GM18517 (cell line): ENCODE data around the gene TCTN1.
A peak's percentile ranks its signal among the peaks of the same experiment; 100 is the strongest.

ENCODE experiments used
- ATAC-seq: cut with Tn5 transposase; IDR thresholded peaks from one replicate; pipeline ENCODE4 v1.9.1; 2021; ENCODE audit warnings: mild to moderate bottlenecking, moderate library complexity; ENCODE audit not compliant: unreplicated experiment

TCTN1 gene

DNA sequence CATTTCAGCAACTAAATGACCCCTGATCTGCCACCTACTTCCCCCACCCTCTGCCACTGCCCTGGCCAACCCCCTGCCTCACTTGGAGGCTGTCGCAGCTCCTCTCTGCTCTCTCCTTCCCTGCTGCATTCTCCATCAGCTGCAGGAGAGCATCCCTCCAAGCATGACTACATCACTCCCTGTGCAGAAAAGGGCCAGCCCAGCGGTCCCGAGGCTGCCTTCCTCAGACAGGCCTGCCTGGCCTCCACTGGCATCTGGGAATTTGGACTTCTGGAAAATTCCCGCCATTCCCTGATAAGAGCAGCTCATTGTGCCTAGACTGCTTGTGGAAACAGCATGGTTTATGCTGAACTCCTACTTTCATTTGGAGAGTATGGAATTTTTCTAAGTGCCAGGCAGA, 62.2 kb downstream of the TCTN1 start:
- no peak for ATAC-seq

DNA sequence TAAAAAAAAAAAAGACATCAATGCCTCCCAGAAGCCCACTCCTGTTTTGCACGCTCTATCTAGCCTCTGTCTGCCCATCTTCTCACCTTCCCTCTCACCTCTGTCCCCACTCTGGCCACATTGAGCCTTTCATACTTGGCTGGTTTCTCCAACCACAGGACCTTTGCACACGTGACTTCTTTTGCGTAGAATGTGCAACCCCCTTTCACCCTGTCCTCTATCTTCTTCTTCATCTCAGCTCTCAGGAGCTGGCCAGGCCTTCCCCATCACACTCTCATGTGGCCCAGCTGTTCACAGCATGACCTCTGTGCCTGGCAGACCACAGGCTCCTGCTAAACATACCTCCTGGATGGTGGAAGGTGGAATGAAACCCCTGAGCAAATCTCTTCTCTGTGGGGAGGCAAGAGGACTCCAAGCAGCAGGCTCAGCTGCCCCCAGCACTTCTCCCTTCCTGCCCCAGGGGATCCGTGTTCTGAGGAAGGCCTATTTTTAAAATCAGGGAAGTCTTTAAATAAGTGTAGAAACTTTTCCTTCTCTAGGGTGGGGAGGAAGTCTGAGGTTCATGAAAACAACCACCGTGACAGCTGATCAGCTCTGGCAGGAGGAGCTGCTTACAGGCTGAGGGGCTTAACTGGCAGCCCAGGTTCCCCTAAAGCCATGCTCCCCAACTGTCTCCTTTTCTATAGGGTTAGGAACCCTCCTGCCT, 63.4 kb downstream of the TCTN1 start:
- ATAC-seq, result peak; percentile 67

DNA sequence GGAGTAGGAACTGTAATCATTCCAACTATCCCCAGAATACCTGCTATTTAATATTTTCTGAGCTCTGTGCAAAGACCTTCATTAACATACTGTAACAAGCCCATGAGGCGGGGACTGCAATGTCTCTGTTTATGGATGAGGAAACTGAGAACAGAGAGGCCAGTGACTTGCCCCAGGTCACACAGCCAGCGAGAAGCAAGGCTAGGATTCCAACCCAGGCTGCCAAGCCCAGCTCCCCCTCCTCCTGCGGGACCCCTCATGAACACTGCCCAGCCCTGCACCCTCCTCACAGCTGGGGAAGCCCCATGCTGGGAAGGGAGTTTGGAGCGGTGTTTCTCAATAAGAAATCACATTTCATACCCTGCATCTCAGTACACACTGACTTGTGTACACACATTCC, 64.1 kb downstream of the TCTN1 start:
- ATAC-seq, result no peak

DNA sequence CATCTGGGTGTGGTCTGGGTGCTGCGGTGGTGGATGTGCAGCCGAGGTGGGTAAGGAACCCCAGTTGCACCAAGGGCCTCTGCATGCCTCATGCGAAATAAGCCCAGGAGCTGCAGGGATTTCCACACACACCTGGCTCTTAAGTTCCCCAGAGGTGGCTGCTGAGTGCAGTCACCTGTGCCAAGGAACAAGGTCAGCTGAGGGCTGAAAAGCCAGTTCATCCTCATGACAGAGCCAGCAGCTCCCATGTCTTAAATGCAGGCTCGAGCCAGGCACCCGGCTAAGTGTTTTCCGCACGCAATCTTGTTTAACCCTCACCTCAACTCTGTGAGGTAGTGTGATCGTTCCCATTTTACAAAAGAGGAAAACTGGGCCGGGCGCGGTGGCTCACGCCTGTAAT, 65.3 kb downstream of the TCTN1 start:
- ATAC-seq, result no peak

DNA sequence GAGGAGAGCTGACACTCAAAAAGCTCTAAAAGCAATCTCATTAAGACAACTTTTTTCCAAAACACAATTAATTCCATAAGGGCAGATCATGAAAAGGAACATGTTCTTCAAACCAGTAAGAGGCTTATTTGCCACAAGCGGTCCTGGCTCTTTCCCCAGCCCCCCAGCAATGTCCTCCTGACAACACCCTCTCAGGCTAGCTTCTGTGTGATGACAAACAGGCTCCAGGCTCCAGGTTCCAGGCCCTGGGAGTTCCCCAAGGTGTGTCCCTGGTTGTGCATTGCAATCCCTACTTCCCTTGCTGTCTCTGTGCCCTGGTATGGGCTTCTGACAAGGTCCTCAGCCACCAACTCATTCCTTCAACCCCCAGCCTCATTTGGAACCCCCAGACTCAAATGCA, 66.1 kb downstream of the TCTN1 start:
- no peak for ATAC-seq

DNA sequence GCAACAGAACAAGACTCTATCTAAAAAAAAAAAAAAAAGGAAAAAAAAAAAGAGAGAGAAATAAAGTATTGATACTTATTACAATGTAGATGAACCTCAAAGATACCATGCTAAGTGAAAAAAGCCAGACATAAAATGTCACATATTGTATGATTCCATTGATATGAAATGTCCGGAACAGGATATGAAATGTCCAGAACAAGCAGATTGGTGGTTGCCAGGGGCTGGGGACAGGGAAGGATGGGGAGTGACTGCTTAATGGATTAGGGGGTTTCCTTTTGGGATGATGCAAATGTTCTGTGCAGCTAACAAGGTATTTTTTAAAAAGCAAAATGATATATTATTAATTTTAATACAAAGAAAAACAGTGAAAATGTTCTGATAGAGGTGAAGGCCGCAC, 70.0 kb downstream of the TCTN1 start:
- ATAC-seq, result no peak

DNA sequence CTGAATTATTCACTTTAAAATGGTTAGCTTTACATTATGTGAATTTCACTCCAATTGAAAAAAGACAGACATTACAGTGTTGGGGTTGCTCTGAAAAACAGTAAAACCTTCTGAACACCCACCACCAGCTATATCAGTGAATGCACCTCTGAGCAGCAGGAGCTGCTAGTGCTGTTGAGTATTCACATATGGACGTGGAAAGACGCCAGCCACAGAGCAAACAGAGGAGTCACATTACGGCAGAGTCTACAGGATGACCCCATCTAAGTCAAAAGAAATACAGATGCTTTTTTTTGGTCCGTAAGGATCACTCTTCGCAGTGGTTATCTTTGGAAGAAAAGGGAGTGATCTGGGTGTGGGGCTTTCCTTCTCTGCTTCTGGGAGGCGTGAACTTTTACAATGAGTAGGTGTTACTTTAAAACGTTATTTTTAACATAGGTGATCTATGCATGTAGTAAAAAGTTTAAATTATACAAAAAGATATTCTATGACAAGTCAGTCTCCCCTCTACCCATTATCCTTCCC, 70.4 kb downstream of the TCTN1 start:
- no peak for ATAC-seq

DNA sequence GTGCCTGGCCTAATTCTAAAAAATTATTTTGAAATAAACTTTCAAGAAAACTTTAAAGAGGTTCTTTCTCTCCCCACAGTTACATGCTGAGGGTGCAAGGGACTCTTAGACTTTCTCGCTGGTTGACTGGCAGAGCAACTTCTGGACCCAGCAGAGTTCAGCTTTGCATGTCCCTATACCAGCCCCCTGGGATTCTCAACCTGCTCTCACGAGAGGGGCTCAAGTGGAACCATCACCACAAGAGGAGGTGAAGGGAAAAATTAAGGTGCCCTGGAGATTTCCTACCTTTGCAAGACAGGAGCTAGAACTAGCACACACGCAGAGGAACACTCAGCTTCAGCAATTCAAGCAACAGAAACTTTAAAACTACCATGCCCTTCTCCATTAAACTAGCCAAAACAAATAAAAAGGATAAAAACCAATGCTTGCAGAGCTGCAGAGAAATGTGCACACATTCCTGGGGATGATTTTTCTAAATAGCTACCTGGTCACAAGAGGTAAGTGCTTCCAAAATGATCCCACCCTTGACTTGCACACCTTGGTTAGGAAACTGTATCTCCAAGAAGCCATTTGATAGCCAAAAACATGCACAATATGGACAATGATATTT, 72.5 kb downstream of the TCTN1 start:
- ATAC-seq, result no peak

DNA sequence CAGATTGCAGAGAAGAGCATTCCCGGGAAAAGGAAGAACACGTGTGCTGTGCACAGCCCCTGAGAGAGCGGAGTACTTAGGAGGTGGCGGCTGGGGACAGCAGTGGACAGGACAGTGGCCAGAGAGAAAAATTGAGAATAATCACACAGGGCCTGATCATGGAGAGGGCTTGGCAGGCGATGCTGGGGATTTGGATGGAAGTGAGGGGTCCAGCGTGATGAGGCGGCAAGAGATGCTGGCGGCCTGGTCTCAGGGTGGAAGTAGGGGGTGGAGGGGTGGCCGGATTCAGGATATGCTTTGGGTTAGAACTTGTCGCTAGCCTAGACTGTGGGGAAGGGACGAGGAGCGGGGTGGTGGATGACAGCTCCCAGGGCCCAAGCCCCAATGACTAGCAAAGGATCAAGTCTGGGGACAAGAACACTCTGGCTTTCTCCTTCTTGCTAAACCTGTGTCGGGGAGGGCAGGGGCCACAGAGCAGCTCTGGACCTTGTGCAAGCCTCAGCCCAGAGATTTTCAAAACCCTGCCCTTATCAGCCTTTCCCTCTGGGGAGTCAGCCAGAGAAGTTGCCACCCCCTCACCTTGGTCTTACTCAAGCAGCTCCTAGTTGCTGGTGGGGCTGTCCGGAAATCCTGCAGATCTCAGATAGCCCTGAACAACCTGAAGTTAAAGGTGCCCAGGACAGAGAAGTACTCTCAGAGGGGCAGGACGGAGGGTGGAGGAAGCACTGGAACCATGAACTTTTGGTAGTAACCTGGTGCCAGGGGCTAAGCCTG, 73.7 kb downstream of the TCTN1 start:
- no peak for ATAC-seq

DNA sequence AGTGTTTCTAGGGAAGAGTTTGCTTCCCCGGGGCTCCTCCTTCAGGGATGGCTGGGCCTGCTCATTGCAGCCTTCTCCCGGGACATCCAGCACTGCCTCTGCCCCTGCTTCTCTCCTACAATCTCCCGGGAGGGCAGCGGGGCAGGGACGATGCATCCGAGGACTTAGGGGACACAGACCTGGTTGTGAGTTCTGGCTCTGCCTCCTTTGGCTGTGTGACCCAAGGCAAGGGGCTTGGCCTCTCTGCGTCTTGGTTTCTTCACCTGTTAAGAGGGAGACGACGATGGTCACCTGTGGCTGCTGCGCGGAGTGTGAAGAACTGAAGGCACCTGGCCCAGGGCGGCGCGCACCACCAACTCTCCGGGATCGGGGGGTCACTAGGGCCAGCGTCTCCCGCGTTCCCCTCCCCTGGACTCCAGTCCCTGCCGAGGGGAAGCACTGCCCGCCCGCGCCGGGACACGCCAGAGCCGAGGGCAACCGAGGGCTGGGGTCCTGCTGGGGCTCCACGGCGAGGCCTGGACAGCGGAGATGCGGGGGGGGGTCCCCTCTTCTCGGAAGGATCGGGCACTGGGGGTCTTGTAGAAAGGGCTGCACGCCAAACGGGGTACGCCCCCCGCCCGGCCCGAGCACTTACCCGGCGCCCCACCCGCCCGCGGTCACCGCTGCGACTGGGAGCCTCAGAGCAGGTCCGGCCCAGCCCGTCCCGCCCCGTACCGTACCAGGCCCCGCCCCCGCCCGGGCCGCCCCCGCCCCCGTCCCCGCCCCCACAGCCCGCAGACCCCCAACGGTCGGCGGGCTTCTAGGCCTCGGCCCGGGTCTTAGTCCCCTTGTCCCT, 74.7 kb downstream of the TCTN1 start, which contains the start of gene HVCN1:
Gene HVCN1 (minus strand): TSS at position 670 of the 835 bp plus-strand sequence. CDS start 5,870 bp downstream, outside the sequence.
- peak; percentile 8 for ATAC-seq

DNA sequence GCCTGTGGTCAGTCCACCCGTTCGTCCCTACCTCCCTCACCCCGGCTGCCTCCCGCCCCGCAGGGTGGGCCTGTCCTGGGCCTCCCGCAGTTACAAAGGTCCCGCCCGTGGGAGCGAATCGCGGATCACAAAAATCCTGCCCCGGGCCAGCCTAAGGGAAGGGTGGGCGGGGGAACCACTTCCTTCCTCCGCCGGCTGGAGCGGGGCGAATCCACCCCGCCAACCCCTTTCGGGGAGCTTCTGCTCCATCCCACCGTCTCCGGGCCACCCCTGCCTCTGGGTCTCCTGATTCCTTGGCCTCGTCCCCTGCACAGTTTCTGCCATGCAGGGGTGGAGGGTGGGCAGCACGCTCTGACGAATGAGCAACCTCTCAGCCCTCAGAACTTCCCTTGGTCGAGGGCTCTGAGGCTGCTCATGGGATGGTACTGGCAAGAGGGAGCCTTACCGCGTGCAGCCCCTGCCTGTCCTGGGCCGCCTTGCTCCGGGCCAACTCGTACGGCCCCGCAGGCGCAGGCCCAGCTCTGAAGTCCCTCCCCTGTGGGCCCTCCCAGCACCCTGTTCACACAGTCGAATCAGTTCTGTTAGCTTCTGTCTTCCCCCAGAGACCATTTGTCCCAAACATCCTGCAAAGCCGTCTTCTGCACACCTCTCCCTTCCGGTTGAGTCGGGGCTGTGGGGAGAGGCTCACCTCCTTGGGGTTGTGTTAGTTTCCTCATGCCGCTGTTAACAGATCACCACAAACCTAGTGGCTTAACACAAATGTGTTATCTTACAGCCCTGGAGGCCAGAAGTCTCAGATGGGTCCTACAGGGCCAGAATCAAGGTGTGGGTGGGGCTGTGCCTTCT, 75.6 kb downstream of the TCTN1 start:
- ATAC-seq, result peak; percentile 43

DNA sequence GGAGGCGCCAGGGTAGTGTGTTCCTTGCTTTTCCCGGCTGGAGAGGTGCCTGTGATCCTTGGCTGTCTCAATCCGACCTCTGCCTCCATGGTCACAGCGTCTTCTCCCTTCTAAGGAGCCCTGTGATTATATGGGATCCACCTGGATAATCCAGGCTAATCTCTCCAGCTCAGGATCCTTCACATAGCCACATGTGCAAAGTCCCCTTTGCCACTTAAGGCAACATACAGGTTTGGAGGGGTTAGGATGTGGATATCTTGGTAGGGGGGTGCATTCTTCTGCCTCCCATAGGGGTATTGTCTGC, 76.2 kb downstream of the TCTN1 start:
- ATAC-seq, result no peak

DNA sequence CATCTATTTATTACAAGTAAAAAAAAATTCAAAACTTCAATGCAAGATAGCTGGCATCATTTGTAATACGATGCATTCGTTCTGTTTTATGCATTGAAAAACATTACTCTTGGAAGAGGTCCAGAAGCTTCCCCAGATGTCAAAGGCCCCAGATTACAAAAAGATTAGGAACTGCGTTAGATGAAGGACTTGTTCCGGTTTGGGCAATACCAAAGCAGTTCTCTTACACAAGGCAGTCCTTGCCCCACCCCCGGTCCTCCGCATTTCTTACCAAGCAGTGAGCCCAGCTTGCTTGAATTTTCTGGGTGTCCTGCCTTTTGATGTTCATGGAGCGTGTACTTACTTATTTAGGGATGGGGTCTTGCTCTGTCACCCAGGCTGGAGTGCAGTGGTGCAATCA, 79.8 kb downstream of the TCTN1 start:
- no peak for ATAC-seq

DNA sequence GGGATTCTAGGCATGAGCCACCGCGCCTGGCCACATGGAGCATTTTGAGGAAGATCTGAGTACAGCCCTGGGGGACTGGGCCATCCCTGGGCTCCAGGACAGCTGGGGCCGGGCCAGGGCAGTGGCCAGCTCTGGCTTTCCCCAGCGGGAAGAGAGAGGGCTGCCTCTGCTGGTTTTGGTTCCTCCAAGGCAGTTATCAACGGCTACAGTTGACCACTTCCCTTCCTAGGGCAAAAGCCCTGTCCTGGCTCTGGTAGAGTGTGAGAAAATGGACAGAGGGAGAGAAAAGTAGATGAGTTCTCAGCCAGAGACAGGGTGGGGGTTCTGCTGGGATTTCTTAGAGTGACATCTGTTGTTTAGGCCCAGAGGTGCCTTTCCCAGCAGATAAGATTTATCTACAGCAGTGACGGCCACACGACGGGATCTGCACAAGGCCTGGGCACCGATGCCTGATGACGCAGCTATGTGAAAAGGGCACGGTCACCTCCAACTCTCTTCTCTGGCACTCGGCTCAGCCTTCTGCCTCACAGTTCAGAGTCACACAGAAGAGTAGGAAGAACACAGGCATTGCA, 80.5 kb downstream of the TCTN1 start:
- ATAC-seq, result no peak

DNA sequence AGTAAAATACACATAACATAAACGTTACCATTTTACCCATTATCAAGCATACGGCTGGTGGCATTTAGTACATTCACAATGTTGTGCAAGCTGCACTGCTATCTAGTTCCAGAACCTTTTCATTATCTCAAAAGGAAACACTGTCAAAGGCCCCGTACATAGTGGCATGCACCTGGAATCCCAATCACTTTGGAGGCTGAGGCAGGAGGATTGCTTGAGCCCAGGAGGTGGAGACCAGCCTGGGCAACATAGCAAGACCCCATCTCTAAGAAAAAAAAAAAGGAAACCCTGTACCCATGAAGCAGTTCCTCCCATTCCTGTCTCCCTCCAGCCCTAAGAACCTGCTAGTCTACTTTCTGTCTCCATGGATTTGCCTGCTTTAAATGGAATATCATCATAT, 82.4 kb downstream of the TCTN1 start:
- no peak for ATAC-seq

DNA sequence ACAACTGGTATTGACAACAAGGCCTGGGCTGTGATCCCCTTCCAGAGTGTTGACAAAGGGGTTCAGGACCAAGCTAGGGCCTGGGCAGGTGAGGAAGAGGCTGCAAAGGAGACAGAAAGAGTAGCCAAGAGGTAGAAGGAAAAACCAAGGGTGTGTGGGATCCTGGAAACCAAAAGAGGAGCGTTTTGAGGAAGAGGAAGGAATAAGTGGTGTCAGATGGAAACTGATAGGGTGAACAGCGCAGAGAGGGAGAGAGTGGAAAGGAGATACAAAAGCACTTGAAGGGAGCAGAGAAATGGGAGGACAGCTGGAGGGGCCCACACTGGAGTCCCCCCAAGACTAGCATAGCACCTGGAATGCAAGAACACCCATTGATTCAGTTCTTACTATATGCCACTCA, 83.3 kb downstream of the TCTN1 start:
- ATAC-seq, result no peak

DNA sequence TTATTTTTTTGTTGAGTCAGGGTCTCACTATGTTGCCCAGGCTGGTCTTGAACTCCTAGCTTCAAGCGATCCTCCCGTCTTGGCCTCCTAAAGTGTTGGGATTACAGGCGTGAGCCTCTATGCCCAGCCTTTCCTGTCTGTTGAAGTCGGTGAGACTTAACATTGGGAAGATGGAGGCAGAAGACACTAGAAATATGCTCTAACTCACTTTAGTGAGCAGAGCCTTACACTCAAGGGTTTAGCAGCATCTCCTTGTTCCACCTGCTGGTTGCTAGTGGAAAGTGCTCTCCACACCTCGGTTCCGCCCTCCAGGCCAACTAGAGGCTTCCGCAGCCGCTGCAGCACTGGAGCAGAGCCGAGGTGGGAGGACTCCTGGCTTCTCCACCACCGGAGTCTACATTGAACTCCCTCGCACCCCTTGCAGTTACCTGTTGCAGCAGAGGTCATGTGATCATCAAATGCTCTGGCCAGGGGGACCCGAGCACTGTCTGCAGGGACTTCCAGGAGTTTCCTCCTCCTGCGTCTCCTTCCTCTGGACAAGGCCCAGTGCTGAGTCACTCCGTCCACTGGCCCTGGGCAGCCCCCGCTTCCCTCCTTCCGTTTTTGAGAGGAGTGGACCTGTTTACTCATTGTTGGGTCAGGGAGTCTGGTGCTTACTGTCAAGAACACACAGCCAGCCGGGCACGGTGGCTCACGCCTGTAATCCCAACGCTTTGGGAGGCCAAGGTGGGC, 84.4 kb downstream of the TCTN1 start:
- ATAC-seq, result no peak
